Activated naive CD4-positive, alpha-beta T cell treated with anti-CD3 and anti-CD28 coated beads, Interleukin-2, amount 50 U/mL, for 72 hours (primary cell): ENCODE results near the gene ZNF286A. TPM values are rescaled to one million over a fixed set of nuclear protein-coding genes. Genes with fewer than 3 reads are reported as not detected.
"Not testable (repeated sequence)": the region's sequence is repeated elsewhere in the genome, so short reads cannot be mapped to it uniquely, and the experiment has no call there.

Experiments used
- ATAC-seq, 2 donors: fragments of 150-1000 bp; cut with Tn5 transposase; 2 replicates each; pipeline ENCODE4 v1.10.0; 2021; ENCODE audit warnings: mild to moderate bottlenecking in 2 of 2, moderate library complexity in 2 of 2
- DNase-seq, 2 donors: peaks; one replicate each; pipeline ENCODE4 v3.0.0; 2021 to 2022; ENCODE audit warnings: low spot score in 2 of 2
- H3K27ac Mint-ChIP-seq, 2 donors: one replicate each; pipeline ENCODE4 v1.8.0; 2022; ENCODE audit warnings: mild to moderate bottlenecking in 2 of 2, mixed read lengths in 2 of 2
- H3K36me3 Mint-ChIP-seq, 2 donors: one replicate each; pipeline ENCODE4 v1.8.0; 2022; ENCODE audit warnings: mixed read lengths in 2 of 2
- H3K9me3 Mint-ChIP-seq, 2 donors: one replicate each; pipeline ENCODE4 v1.8.0; 2022; ENCODE audit warnings: mixed read lengths in 2 of 2
- total RNA-seq, 2 donors: library from RNA; stranded (reverse); gene quantifications; one replicate each; pipeline ENCODE4 v1.2.3, GENCODE V29; 2022

Gene ZNF286A
- total RNA-seq = 10 to 100 TPM; 21.8 to 24.3 TPM

DNA sequence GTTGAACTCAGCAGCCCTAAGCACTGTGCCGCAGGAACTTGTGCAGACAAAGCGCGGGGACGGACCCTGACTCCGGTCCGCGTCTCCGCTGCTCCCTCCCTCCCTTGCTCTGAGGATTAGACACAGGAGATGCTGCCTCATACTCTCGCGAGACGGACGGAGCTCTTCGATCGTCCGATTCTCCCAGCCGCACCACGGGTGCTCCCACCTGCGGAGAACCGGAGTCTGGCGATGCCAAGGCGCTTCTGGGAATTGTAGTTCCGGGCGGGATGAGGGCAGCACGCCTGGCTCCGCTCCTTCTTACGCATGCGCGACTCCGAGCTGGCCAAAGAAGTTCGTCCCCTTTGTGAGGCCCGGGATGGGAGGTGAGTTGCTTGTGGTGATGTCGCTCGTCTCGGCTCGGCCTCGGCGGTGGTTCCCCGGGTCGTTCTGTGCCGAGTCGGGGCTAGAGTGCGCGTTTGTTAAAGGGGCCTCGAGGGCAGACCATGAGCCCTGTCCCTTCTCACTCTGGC, at the start of gene ZNF286A:
Gene ZNF286A, plus strand, starts transcription at position 340 of the 512 bp plus-strand sequence. CDS start 578 bp downstream, outside the sequence.
- peak; percentile 97 to 98 for ATAC-seq
- Mint-ChIP-seq H3K36me3 (peaks cover 8 to 17% of the 10 kb centered on the region in 2 donors), H3K27ac (peak within 1 kb of the TSS; percentile 79 to 89)
- not testable (repeated sequence) for H3K9me3 Mint-ChIP-seq
- peak; percentile 88 to 99 for DNase-seq

DNA sequence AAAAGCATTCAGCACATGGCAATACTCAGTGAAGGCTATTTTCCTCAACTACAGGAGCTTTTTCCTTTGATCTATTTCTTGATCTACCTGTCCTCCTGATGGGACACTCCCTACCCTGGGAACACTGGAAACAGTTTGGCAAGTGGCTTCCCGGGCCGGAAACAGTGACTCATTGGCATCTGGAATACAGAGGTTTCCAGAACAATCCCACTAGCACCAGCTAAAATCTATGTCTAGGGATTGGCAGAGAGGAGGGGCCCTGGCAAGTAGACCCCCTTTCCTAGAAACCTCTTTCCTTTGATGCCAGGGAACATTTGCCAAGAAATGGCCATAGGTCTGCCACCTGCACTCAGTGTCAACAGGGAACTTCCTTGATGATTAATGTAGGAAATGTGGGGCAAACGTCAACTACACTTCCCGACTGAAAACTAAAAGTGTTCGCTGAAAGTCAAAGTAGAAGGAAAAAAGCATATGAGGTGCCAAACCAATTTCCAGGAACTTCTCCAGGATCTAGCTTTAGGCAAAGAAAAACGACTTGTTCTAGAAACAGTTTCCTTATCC, 49.6 kb upstream of the ZNF286A start:
- Mint-ChIP-seq H3K36me3 (peaks cover 0 to 12% of the 10 kb centered on the region in 2 donors), H3K27ac (no peak overlapping the region), H3K9me3 (no peaks in the 10 kb centered on the region)
- DNase-seq = no peak
- no peak for ATAC-seq

DNA sequence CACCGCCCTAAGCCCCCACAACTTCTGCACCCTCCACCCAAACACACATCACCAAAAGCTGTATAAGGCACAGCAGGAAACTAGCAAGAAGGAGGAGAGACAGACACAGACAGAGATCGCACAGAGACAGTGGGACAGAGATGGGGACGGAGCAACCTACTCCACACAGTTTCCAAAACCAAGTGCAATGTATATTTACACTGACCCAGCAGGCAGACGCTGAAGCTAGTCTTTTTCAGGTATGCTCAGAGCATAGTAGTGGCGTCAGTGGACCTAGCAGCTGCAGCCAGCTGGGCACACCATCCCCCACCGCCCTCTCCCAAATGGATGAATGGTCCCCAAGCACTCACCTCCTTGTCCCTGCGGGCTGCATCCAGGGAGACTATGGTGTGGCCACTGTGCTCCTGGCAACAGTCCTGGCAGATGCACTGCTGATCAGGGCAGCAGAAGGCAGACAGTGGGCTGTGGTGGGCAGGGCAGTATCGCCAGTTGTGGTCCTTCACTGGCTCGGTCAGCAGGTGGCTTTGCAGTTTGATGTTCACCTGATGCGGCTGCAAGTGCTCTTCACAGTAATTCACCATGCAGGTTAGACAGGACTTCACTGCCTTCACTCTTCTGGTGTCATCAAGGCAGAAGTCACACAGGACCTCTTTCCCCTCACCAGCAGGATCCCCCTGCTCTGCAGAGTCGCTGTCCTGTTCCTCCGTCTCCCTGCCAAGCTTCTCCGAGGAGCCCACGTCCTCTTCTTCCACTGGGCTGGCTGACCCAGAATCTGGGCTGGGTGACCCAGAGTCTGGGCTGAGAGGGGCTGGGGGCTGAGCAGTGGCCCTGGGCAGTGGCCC, 48.6 kb upstream of the ZNF286A start:
- no peak for ATAC-seq

DNA sequence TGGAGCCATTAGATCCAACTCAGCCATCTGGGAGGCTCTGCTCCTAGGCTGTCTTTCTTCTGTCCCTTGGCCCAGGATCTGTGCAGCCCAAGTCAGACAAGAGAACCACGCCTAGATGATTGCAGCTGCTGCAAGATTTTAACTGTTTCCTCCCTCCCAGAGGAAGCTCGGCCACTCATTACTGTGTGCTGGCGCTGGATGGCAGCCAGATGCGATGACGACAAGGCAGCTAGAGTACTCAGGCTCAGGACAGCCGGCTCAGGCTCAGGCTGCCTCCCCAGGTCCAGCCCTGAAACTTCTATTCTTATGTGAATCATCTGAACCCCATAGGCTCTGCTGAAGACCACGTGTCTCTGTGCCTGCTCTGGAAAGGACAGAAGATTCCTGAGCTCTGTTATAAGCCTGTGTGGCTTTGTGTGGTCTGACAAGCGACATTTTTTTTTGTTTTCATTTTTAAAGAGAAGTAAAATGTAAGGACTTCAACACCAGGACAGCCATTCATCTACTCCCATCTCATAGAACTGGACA, 47.9 kb upstream of the ZNF286A start:
- Mint-ChIP-seq H3K36me3 (peaks cover 0 to 12% of the 10 kb centered on the region in 2 donors), H3K27ac (no peak overlapping the region), H3K9me3 (no peaks in the 10 kb centered on the region)
- ATAC-seq (peak; percentile 85 to 94), DNase-seq (peak in 1 of 2 donors; percentile 16)

More for the DNA sequence above, 48.6 kb upstream of the ZNF286A start:
- DNase-seq = no peak
- H3K27ac Mint-ChIP-seq = no peak overlapping the region
- H3K36me3 Mint-ChIP-seq = peaks cover 0 to 12% of the 10 kb centered on the region in 2 donors
- H3K9me3 Mint-ChIP-seq = no peaks in the 10 kb centered on the region

DNA sequence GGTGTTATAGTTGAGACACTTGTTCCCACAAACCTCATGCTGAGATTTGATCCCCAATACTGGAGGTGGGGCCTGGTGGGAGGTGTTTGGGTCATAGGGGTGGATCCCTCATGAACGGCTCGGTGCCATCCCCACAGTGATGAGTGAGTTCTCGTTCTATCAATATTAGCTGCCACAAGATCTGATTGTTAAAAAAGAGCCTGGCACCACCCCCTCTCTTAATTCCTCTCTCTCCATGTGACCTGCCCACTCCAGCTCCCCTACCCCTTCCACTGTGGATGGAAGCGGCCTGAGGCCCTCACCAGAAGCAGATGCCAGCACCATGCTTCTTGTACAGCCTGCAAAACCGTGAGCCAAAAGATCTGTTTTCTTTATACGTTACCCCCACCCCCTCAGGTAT, 46.6 kb upstream of the ZNF286A start:
- DNase-seq = no peak
- ATAC-seq = no peak
- H3K36me3 Mint-ChIP-seq = peaks cover 6 to 12% of the 10 kb centered on the region in 2 donors
- no peaks in the 10 kb centered on the region for H3K9me3 Mint-ChIP-seq
- H3K27ac Mint-ChIP-seq = no peak overlapping the region

DNA sequence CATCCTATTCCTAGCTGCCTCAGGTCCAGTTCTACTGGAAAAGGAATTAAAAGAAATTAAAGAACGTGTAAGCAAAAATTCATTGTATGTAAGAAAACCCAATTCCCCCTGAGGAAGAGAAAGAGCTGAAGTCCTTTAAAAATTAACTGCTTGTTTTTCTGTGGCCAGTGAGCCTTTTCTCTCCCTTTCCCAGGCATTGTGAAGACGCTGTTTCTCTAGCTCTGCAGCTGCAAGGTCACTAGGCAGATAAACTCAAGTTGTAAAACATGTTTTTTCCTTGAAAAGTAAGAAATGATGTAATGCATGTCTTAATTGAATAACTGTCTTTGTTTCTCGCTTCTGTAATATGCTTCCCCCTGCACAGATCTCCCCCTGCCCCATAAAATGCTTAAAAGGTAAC, 45.2 kb upstream of the ZNF286A start:
- not testable (repeated sequence) for H3K9me3 Mint-ChIP-seq, H3K27ac Mint-ChIP-seq, ATAC-seq, DNase-seq
- peaks cover 6 to 12% of the 10 kb centered on the region in 2 donors for H3K36me3 Mint-ChIP-seq

DNA sequence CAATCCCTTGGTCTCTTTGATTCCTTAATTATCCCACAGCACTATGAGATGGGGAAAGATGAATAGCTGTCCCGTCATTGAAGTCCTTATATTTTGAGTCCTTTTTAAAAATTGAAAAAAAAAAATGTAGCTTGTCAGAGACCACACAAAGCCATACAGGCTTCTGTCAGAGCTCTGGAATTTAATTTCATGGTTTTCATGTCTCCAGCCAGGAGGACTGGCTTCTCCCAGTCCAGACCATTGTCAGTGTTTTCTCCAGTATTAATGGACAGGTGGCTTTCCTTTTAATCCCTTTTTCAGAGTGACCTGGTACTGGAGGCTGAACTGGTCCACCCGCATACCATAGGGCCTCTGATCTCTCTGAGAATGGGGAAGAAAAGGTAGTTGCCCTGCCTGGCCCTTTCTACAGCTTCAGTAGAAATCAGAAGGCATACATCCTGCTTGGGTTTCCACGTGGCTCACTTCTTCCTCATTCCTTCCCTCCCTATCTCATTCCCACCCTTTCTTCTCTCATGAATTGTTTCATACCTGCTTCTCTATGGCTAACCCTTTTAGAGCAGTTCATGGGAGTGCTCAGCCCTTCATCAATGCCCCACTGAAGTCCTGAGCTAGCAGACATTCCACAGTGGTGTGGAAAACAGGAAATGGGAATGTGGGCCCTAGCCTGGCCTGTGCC, 44.5 kb upstream of the ZNF286A start:
- no peak for DNase-seq
- no peak for ATAC-seq
- Mint-ChIP-seq H3K36me3 (peaks cover 6 to 12% of the 10 kb centered on the region in 2 donors), H3K9me3 (no peaks in the 10 kb centered on the region), H3K27ac (no peak overlapping the region)

DNA sequence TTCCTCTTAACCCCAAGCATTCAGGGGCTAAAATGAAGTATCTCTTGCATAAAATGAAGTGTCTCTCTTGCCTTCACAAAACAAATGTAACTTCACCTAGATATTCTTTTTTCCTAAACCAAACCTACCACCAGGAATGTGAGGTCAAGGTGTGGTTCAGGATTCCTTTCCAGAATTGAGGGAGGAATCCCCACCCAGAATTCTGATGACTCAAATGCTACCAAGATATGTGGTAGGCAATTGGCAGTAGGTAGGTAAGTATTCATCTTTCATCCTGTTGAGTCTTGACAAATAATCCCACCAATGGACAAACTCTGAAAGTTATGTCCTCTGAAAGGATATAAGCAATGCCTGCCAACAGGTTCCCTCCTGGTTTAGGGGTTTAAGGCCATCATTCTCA, 41.7 kb upstream of the ZNF286A start:
- H3K36me3 Mint-ChIP-seq = peaks cover 6 to 14% of the 10 kb centered on the region in 2 donors
- ATAC-seq = no peak

DNA sequence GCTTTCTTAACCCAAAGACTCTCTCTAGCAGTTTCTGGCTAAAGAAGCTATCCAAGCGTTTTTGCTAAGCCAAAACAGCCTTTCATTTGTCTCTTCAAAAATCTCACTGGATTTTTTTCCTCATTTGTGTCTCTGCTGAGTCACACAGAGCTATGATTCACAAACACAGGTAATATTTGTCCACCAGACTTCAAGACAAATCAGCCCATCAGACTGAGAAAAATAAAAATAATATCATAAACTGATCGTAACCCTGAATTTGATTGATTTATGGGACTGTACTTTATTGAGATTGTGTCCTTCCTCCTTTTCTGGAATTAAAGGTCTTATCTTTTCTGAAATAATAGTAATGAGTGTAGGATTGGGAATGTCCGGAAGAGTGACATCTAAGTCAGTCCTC, 41.3 kb upstream of the ZNF286A start:
- Mint-ChIP-seq H3K9me3 (no peaks in the 10 kb centered on the region), H3K27ac (no peak overlapping the region), H3K36me3 (peaks cover 10% of the 10 kb centered on the region in 2 donors)
- no peak for DNase-seq
- ATAC-seq = no peak

More for the DNA sequence above, 41.7 kb upstream of the ZNF286A start:
- H3K9me3 Mint-ChIP-seq = no peaks in the 10 kb centered on the region
- DNase-seq = no peak
- no peak overlapping the region for H3K27ac Mint-ChIP-seq

DNA sequence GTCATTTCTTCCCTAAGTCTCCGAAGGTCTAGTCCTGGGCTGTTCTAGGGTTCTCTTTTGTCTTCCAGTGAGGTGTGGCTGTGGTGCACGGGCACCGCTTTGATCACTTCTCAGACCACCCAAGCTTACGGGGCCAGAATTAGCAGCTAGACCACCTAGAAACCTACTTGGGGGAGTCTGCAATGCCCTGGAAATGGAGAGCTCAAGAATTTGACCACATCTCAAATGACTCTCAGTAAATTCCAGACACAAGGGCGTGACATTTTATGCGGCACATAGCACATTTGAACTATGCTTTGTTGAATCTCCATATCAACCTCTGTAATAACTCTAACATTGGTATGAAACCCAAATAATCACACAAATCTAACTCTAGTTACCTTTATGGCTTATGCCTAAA, 40.3 kb upstream of the ZNF286A start:
- no peaks in the 10 kb centered on the region for H3K9me3 Mint-ChIP-seq
- no peak for DNase-seq
- no peak overlapping the region for H3K27ac Mint-ChIP-seq
- ATAC-seq = no peak
- peaks cover 5 to 18% of the 10 kb centered on the region in 2 donors for H3K36me3 Mint-ChIP-seq

DNA sequence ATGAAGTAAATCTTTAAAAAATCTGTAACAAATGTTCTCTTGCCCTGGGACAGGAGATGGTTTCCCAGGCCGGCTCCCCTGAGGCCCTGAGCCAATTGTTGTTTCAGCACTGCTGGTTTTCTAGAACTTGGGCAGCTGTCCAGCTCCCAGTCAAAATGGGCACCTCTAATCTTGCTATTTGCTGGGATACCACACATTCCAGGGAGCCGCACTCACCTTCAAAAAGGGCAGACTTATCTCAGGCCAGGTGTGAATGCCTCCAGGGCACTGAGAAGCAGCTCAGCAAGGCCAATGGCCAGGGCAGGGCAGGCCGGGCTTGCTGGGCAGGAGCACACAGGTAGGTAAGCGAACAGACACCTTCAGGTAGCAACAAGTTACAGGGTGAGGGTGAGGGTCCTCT, 39.9 kb upstream of the ZNF286A start:
- no peak for DNase-seq
- H3K27ac Mint-ChIP-seq = no peak overlapping the region
- H3K9me3 Mint-ChIP-seq = no peaks in the 10 kb centered on the region
- ATAC-seq = no peak
- peaks cover 5 to 18% of the 10 kb centered on the region in 2 donors for H3K36me3 Mint-ChIP-seq

DNA sequence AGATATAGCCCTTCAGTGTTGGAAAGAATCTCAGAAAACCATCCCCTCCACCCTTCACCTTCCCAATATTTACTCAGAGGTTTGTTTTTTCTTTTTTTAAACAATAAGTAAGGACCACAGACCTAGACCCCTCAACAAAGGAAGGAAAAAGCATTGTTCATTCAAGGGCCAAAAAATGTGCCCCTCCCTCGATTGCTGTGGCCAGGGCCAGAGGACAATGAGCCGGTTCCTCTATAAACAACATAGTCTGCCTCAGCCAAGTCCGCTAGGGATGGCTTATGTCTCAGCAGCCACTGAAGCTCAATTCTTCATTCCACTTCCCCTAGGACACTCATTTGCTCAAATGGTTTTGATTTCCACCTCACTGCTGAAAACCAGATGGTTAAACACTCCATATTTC, 39.5 kb upstream of the ZNF286A start:
- DNase-seq (no peak), ATAC-seq (no peak)
- Mint-ChIP-seq H3K9me3 (no peaks in the 10 kb centered on the region), H3K27ac (no peak overlapping the region), H3K36me3 (peaks cover 5 to 18% of the 10 kb centered on the region in 2 donors)

DNA sequence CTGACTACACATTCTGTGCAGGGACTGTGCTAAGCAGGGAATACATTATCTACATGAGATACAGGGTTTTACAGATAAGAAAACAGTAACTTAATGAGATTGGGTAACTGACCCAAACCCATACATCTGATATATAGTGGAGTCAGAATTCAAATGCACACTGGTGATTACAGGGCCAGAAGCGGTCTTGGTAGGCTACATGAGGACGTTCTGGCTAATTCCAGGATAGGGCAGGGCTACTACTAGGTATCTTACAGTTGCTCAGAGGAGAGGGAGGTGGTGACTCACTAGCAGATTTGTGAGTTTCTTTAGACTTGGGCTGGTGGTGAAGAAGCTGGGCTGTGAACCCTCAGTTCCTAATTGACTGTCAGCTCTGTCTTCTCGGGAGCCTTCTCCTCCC, 36.9 kb upstream of the ZNF286A start:
- H3K9me3 Mint-ChIP-seq = no peaks in the 10 kb centered on the region

DNA sequence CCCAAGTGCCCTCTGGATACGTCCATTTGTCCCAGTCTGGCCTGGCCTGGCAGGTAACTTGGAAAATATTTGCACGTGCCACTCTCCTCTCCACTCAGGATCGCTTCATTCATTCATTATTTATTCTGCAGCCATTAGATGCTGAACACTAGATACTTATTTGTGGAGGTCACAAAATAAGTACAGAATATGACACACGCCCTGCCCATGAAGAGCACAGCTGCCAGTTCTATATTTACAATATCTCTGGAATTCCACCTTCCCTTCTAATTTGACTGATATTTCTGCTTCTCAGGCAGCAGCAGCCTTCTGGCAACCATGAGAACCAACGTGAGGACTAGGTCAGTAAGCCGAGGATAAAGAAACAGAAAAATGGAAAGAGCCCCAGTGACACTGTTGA, 36.4 kb upstream of the ZNF286A start:
- no peak overlapping the region for H3K27ac Mint-ChIP-seq
- peaks cover 13 to 17% of the 10 kb centered on the region in 2 donors for H3K36me3 Mint-ChIP-seq
- ATAC-seq (no peak), DNase-seq (no peak)
- no peaks in the 10 kb centered on the region for H3K9me3 Mint-ChIP-seq

More for the DNA sequence above, 36.9 kb upstream of the ZNF286A start:
- DNase-seq (no peak), ATAC-seq (no peak)
- no peak overlapping the region for H3K27ac Mint-ChIP-seq
- H3K36me3 Mint-ChIP-seq = peaks cover 8 to 15% of the 10 kb centered on the region in 2 donors

DNA sequence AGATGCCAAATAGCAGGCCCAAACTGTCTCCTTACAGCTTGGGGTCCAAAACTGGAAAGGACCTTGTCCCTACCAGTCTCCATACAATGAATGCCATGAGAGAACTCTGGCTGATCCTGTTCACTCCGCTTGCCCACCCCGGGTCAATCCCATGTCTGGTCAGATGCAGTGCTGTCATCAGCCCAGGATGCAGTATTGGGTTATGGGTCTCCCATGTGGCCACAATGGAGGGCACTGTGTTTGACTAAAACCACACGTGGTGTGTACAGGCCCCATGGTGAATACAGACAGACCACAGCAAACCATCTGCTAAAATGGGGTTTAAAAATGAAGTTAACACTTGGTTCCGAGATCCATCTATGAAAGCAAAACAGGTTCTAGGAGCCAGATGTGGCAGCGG, 35.9 kb upstream of the ZNF286A start:
- Mint-ChIP-seq H3K36me3 (peaks cover 18% of the 10 kb centered on the region in 2 donors), H3K27ac (no peak overlapping the region), H3K9me3 (no peaks in the 10 kb centered on the region)
- no peak for ATAC-seq
- no peak for DNase-seq

DNA sequence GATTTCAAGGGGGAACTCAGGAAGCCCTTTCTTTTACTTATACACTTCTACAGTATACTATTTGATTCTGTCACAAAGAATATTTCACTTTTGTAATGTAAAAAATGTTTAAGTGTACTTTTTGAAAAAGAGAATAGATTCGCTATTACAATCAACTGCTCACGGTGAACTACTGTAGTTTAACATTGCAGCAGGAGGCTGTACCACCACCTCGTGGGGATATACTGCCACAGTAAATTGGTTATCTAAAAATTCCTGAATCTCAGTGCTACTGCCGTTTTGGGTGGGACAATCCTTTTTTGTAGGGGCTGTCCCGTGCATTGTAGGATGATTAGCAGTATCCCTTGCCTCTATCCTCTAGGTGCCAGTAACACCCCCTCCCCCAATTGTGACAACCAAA, 30.0 kb upstream of the ZNF286A start:
- H3K27ac Mint-ChIP-seq, ATAC-seq, DNase-seq, H3K9me3 Mint-ChIP-seq: not testable (repeated sequence)
- H3K36me3 Mint-ChIP-seq = peaks cover 6 to 14% of the 10 kb centered on the region in 2 donors

DNA sequence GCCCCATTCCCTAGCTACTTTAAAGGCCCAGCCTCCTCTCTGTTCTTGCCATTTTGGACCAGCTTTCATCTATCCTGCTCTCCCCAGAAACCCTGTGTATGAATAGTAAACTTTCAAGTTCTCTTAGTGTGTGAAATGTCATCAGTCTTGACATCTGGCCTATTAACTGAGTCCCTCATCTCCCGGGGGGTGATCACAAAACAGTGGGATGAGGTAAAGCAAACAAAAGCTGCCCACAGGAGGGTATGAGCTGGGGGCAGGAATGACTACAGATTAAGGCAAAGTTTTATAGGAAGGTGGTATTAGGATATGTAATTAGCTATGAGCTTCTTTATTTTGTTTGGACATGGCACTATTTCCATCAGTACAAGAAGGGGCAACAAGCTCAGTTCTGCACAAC, 24.9 kb upstream of the ZNF286A start:
- not testable (repeated sequence) for H3K36me3 Mint-ChIP-seq, H3K27ac Mint-ChIP-seq, ATAC-seq, H3K9me3 Mint-ChIP-seq, DNase-seq
